Measurements from ENCODE around the gene ANKRD2.

DNA sequence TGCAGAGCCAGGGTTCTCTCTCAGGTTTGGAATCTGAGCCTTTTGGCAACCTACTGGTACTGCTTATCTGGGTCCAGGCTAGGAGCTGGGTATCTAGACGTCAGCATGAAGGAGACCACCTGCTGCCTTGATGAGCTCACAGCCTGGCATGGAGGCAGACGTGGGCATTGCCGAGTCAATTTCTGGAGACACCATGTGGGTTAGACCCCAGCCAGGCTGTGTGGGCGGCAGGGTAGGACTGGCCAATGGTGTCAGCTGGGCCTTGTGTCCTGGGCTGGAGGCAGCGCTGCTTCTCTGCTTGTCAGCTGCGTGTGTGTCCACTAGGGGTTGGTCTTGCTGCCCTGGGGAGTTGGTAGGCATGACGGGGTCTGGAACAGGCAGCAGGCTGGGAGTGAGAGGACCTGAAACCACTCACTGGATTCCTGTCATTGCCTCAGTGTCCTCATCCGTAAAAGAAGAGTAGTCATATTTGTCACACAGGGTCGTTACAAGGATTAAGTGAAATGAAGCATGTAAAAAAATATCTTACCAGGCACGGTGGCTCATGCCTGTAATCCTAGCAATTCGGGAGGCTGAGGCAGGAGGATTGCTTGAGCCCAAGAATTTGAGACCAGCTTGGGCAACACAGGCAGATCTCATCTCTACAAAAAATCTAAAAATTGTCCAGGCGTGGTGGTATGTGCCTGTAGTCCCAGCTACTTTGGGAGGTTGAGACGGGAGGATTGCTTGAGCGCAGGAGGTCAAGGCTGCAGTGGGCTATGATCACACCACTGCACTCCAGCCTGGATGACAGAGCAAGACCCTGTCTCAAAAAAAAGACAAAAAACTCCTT is 31.7 kb upstream of the ANKRD2 start:
- no peak for TF ChIP-seq CTCF (IDR thresholded peaks at IDR 0.05)
- TF ChIP-seq POLR2AphosphoS5 (IDR thresholded peaks at IDR 0.05; ENCODE audit: low read depth, low read length) = no peak
- TF ChIP-seq REST (IDR thresholded peaks at IDR 0.05; ENCODE audit: insufficient read depth in 1 of 2, low read depth in 2 of 2, low read length in 1 of 2) = no peak
- TF ChIP-seq TCF7L2 (IDR thresholded peaks at IDR 0.05; ENCODE audit: low read depth, low read length) = no peak

All from Panc1 (cell line).